EH (cell line): Measurements from ENCODE around the gene LGALS12.

Source experiments
- DNase-seq: peaks from one replicate; pipeline ENCODE4 v3.0.0-alpha.2; 2015; ENCODE audit warnings: low read depth

The LGALS12 gene, protein sequence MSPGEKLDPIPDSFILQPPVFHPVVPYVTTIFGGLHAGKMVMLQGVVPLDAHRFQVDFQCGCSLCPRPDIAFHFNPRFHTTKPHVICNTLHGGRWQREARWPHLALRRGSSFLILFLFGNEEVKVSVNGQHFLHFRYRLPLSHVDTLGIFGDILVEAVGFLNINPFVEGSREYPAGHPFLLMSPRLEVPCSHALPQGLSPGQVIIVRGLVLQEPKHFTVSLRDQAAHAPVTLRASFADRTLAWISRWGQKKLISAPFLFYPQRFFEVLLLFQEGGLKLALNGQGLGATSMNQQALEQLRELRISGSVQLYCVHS

DNA sequence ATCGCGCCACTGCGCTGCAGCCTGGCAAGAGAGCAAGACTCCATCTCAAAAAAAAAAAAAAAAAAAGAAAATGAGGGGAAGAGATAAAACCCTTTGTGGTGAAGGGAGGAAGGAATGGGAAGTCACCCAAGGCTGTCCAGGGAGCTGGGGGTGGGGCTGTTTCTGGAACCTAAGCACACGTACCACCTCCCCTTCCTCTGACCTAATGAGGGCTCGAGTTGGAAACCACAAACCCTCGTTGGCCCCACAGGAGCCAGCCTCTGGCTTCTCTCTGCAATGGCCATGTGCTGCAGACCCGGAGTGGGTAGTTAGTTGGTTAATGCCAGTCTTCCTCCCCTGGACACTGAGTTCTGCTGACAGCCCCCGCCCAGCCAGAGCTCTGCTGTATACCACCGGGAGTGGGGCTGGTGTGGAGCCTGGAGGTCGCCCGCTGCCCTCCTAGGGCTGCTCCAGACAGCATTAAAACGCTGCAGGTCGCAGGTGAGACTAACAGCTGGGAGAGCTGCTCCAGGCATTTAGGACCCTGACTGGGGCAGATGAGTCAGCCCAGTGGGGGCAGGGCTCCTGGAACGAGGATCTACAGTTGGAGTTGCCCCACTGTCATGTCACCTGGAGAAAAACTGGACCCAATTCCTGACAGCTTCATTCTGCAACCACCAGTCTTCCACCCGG lies at the start of gene LGALS12:
Gene LGALS12 (plus strand): TSS at position 228 of the 672 bp plus-strand sequence. CDS start 375 bp downstream, at position 603.
- DNase-seq = no peak

DNA sequence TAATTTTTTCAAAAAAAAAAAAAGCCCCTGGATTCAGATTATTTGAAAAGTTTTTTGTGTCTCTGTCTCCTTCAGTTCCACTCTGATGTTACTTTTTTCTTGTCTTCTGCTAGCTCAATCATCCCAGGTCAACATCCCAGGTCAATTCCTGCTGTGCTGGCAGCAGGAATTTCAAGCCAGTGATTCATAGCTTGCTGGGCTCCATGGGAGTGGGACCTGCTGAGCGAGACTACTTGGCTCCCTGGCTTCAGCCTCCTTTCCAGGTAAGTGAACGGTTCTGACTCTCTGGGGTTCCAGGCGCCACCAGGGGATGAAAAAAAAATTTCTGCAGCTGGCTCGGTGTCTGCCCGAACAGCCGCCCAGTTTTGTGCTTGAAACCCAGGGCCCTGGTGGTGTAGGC lies 46.3 kb upstream of the LGALS12 start:
- no peak for DNase-seq

DNA sequence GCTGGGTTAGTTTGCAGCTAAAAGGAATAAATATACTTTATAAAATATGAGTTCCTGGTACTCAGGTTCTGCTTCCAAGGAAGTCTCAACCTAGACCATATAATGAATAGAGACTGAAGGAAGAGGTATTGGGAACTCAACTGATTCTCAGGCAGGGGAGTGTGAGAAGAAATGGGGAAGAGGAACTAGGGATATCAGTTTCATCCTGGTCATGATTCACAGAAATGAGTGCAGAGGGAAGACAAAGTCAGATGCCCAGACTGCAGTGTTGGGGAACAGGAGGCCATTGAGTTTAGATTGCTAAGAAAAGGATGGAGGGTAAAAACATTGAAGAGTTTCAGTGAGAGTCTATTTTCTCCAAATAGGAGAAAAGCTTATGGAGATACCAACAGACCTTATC lies 43.7 kb upstream of the LGALS12 start:
- DNase-seq = no peak

DNA sequence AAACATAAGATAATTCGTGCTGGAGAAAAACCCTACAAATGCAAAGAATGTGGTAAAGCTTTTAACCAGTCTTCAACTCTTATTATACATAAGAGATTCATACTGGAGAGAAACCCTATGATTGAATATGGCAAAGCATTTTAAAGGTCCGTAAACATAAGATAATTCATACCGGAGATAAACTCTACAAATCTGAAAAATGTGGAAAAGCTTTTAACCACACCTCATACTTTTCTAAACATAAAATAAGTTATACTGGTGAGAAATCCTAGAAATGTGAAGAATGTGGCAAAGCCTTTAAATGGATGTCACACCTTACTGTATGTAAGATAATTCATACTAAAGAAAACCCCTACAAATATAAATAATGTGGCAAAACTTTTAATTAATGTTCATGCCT lies 35.6 kb upstream of the LGALS12 start:
- DNase-seq = no peak

DNA sequence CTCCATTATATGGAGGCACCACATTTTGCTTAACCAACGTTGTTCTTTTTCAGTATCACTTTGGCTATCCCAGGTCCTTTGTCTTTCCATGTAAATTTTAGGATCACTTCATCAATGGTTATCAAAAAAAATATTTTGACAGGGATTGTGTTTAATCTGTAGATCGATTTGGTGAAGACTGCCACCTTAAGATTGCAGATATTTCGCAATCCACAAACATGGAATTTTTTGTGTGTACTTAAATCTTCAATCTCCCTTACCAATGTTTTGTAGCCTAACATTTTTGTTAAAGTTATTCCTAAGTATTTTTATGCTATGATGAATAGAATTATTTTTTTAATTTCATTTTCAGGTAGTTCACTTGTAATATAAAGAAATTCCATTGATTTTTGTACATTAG lies 33.5 kb upstream of the LGALS12 start:
- no peak for DNase-seq

DNA sequence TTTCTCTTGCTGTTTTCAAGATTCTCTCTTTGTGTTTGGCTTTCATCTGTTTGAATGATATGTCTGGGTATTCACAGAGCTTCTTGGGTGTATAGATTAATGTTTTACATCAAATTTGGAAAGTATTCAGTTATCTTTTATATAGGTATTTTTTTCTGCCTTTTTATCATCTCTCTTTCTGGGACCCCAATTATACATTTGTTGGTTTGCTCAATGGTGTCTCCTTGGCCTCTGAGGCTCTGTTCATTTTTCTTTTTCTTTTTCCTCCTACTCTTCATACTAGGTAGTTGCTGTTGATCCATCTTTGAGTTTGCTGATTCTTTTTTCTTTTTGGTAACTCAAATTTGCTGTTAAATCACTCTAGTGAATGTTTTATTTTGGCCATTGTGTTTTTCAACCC lies 29.3 kb upstream of the LGALS12 start:
- no peak for DNase-seq

DNA sequence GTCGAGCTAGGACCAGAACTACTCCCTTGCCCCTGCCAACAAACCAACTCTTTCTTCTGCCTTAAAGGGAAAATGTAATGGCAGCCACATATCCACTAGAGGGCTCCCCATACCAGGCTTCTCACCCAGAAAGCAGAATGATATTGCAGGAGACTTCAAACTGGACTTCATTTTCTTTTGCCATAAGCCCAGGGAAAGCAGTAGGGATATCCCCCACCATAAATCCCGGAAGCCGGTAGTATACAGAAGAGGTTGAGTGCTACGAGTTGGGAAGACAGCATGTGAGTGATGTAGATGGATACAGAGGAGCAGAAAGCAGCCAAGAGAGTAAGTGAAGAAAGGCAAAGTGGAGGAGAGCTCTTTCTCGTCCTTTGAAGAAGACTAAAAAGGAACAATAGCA lies 27.0 kb upstream of the LGALS12 start:
- DNase-seq = peak; percentile 74

DNA sequence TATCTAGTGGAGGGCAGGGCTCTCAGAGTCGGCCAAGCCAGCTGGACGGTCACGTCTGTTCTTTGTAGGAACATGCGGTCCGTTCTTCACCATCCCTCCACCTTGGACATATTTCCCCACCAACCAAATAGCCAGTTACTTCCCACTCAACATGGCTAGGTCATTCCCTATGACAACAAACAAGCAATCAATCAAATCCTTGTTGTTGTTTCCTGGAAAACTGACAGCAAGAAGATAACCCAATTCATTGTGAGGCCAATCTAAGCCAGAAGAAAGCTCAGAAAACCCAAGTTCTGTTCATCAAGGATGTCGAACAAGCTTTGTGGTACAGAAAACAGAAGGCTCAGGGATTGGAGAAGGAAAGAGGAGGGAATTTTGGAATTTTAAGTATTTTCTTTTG lies 25.8 kb upstream of the LGALS12 start:
- no peak for DNase-seq

DNA sequence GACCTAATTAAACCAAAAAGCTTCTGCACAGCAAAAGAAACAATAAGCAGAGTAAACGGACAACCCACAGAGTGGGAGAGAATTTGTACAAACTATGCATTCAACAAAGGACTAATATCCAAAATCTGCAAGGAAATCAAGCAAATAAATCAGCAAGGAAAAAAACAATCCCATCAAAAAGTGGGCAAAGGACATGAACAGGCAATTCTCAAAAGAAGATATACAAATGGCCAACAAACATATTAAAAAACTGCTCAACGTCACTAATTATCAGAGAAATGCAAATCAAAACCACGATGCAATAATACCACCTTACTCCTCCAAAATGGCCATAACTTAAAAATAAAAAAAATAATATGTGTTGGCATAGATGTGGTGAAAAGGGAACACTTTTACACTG lies 20.1 kb upstream of the LGALS12 start:
- DNase-seq = no peak

DNA sequence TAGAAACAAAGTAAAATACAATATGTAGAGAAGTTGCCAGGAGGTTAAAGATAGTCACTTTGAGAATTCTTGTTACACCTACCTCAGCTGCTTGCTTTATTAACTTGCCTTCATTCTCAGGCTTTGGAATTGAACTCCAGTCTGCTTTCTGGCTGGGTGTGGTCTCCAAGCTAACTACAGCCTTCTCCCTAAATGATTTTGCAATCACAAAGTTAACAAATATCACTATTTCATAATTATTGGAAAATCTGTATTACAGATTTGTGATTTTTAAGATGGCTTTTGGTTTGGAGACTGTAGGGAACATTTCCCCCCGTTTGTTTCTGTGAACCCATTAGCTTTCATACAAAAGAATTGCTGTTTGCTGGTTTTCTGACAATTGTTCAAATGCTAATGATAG lies 17.1 kb upstream of the LGALS12 start:
- no peak for DNase-seq

DNA sequence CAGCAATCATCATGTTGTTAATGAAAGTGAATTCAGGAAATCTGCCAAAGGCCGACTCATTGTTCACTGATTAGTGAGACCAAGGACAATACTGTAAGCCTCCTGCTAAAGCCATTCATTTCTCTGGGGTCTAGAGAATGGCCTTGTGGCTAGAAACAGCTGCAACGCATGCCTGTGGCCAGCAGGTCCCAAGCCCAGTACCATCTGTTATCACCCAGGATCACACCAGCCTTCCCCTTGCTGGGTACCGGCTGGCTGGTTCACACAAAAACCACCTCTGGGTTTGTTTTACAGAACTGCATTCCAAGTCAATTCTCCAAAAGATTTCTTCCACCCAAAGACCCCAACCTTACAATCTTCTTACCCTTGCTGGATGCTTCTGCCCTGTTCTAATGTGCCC lies 16.0 kb upstream of the LGALS12 start:
- DNase-seq = peak; percentile 10

DNA sequence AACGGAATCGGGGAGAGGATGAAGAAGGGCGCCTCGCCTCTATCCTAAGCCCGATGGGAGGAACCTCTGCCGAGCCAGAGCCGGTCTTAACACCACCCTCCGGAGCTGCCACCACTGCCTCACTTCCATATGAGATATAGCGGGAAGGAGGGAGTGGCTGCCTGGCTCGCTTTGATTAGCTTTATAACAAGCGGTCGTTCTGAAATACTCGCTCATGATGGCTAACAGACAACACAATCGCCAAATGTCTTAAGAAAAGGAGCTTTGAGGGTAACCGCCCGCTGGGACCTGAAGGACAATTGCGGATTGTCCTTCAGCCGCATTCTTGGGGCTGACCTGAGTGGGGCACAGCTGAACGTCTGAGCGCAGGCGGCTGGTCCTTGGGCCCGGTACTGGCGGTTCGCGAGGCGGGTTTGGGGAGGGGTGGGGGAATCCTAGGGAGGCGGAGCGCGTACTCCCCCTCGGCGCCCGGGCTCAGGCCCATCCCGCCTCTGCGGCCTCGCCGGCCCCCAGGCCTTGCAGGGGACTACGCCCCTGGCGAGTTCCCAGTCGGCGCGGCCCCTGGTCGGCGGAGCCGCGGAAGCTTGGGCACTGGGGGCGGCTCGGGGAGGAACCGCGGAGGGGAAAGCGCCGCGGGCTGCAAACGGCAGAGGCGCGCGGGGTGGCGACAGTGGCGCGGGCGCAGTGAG lies 15.2 kb upstream of the LGALS12 start, which contains the start of gene PLAAT5:
Gene PLAAT5 (minus strand): TSS at position 617 of the 689 bp plus-strand sequence. CDS start 133 bp downstream, at position 484.
- peak; percentile 5 for DNase-seq

DNA sequence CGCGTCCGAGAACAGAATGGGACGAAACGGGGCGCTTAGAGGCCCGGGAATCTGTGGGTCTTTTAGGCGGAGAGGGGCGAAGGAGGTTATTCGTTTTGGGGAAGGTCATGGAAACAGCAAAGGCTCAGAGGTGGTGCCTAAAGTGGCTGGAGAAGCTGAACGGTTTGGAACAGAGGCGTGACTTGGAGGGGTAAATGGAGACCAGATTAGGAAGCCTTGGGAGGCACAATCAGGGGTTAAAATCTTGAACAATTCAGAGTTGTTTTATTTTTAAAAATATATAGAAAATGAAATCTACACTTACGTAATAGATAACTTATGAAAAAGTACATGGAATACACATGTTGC lies 14.7 kb upstream of the LGALS12 start:
- DNase-seq = no peak

DNA sequence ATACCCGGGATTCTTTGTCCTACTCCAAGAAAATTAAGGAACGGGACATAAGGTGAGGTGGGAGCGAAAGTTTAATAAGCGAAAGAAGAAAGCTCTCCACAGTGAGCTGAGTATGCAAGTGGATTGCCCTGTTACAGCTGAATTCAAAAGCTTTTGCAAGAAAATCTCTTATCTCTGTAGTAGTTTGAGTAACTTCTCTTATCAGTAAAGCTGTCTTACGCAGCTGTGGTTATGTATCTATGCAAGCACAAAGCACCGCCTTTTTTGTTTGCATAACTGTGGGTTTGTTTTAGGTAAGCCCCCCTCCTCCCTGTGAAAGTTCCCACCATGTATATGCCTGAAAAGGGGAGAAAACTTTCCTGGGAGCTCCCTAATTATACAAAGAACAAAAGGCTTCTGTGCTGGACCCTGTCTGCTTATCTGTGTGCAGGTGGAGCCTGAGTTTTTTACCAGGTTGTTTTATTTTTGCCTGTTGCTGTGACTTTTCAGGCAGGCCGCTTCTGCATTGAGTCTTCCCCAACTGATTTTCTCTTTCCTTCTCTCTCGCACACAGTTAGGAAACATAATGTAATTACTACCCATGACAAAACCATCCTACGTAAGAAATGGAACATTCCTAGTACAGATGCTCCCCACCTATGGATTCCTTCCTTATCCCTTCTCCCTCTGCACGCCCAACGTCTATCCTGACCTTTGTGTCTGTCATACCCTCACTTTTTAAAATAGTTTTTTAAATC lies 14.1 kb upstream of the LGALS12 start:
- no peak for DNase-seq

DNA sequence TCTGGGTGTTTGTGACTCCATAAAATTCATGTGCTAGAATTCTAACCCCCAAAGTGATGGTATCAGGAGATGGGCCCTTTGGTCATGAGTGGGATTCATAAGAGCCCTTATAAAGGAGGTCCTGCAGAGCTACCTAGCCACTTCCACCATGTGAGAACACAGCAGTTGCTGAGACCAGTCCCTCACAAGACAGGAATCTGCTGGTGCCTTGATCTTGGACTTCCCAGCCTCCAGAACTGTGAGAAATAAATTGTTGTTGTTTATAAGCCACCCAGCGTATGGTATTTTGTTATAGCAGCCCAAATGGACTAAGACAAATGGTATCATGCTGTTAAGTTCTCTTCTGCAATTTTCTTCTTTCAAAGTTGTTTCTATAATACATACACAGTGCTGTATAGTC lies 13.4 kb upstream of the LGALS12 start:
- no peak for DNase-seq

DNA sequence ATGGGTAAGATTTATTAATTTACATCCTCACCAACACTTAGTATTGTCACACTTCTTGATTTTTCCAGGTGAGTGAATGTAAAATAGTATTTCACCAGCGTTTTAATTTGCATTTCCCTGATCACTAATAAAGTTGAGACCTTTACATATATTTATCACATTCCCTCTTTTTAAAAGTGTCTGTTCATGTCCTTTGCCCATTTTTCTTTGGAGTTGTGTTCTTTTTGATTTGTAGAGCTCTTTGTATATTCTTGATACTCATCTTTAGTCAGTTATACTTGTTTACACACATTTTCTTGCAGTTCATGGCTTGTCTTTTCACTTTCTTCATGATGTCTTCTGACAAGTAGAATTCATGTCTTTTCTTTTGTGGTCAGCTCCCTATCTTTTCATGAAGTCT lies 12.8 kb upstream of the LGALS12 start:
- no peak for DNase-seq

DNA sequence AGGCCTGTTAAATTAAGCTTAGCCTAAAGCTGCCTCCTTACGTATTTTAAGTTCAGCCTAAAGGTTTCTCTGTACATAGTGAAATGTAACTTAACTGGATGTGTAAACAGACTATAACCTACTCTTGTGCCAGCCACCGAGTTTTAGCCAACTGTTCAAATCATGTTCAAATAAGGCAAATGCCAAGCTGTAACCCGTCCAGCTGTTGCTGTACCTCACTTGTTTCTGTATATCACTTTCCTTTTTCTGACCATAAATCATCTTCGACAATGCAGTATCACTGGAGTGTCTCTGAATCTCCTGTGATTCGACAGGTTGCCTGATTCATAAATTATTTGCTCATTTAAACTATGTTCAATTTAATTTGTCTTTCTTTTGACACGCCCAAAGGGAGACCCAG lies 10.9 kb upstream of the LGALS12 start:
- DNase-seq = no peak

DNA sequence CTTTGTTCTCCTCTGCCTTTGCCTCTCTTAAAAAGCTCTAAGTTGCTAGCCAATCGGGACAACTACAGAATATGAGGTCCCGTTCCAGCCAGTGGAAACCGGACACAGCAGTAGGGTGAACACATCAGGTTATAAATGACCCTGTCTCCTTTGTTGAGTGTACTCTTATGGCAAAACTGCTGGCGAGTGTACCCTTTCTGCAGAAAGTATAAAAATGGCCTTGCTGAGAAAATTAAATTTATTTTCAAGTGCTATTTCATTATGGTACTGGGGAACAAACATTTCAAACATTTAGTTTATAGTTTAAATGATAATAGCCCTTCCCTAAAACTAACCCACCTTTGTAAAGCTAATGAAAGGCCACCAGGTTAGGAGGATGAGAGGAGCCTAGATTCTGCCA lies 6.0 kb upstream of the LGALS12 start:
- no peak for DNase-seq

DNA sequence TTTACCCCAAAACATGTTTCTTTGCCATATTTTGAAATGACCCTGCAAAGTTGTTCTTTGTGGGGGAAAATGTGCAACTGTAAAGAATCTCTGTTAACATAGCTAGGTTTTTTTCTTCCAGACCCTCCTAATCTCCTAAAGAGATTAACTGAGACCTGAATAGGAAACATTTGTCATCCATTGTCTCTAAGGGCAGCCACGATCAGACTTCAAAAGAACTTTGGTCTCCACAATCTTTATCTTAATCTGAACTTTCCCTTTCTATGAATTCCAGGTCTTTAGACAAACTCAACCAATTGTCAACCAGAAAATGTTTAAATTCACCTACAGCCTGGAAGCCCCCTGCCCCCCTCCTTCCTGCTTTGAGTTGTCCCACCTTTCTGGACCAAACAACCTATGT lies 4.6 kb upstream of the LGALS12 start:
- DNase-seq = no peak

DNA sequence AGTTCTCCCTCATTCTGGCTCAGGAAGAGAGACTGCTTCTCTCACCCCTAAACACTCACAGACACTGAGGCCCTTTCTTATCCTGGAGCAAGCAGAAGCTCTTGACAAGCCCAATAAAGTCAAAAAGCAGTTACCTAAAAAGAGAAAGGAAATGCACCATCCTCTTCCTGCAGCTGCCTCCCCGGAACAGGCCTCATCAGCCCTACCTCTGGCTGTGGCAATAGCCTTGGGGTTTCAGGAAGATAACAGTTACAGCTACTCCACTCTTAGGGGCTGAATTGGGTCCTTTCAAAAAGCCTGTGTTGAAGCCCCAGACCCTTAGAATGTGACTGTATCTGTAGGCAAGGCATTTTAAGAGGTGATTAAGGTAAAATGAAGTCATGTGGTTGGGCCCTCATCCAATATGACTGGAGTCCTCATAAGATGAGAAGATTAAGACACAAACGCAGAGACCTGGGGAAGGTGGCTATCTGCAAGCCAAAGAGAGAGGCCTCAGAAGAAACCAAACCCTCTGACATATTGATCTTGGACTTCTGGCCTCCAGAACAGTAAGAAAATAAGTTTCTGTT lies 3.5 kb upstream of the LGALS12 start:
- no peak for DNase-seq

DNA sequence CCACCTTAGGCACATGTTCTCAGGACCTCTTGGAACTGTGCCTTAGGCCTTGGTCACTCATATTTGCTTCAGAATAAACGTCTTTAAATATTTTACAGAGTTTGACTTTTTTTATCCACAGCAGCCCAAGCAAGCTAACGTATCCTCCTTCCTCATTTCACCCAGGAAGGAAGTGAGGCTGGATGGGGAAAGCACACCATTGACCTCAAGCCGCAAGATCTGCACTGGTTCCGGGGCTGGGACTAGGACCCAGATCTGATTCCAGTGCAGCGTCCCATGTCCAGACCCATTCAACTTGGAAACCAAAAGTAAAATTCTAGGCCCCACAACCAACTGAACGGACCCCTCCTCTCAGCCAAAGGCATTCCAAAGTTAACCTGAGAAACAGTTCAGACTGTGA lies 2.4 kb upstream of the LGALS12 start:
- DNase-seq = no peak

DNA sequence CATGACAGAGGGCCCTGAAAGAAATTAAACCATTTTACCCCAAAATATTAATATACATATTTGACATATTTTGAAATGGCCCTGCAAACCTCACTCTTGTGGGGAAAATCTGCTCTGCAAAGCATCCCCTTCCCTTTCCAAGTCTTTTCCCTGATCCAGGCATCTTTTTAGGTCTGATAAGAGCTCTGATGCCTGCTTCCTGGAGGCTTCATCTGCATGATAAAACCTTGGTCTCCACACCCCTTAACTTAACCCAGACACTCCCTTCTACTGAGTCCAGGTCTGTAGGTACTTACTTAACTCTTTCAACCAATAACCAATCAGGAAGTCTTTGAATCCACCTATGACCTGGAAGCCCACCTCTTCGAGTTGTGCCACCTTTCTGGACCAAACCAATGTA lies 1.8 kb upstream of the LGALS12 start:
- DNase-seq = no peak
